GM12891 (cell line): ENCODE data around the gene RPS16.
"Not testable (repeated sequence)": the region's sequence is repeated elsewhere in the genome, so short reads cannot be mapped to it uniquely, and the experiment has no call there.

Experiments
- DNase-seq: peaks from one replicate; pipeline ENCODE4 v3.0.0; 2011; ENCODE audit warnings: low spot score; ENCODE audit not compliant: insufficient read length
- FAIRE-seq: peaks from 2 replicates; lab custom pipeline; 2011; peaks lifted over from hg19 to GRCh38; lab: Jason Lieb, UNC
- PAX5 ChIP-seq: IDR thresholded peaks from 2 replicates; pipeline ENCODE4 v1.6.1; 2011; ENCODE audit warnings: low read length, moderate library complexity, mild to moderate bottlenecking; ENCODE audit not compliant: insufficient read depth, severe bottlenecking
- POLR2A ChIP-seq: IDR thresholded peaks from 2 replicates; pipeline ENCODE4 v1.6.1; 2011; ENCODE audit warnings: low read depth, low read length, control low read depth
- POLR2AphosphoS5 ChIP-seq: IDR thresholded peaks from 2 replicates; pipeline ENCODE4 v1.6.1; 2011; ENCODE audit warnings: low read depth, low read length, control low read depth
- POU2F2 ChIP-seq: IDR thresholded peaks from 2 replicates; pipeline ENCODE4 v1.6.1; 2011; ENCODE audit warnings: low read depth, mild to moderate bottlenecking, control low read depth, low read length, moderate library complexity
- SPI1 ChIP-seq: IDR thresholded peaks from 2 replicates; pipeline ENCODE4 v1.6.1; 2011; ENCODE audit warnings: low read depth, low read length, control low read depth
- TAF1 ChIP-seq: IDR thresholded peaks from 2 replicates; pipeline ENCODE4 v1.6.1; 2011; ENCODE audit warnings: low read depth, low read length, control low read depth

The RPS16 gene

GRCh38 chr19:39472746-39473442 is 37.1 kb upstream of the RPS16 start:
- TF ChIP-seq PAX5 (no peak), POU2F2 (no peak), POLR2A (no peak), SPI1 (no peak), POLR2AphosphoS5 (no peak; the same call in 1 of the 2 replicates), TAF1 (no peak)
- FAIRE-seq, result no peak

GRCh38 chr19:39471756-39472536 is 36.2 kb upstream of the RPS16 start:
- FAIRE-seq, result no peak
- DNase-seq, result no peak
- no peak for TF ChIP-seq POLR2A
- no peak for TF ChIP-seq POLR2AphosphoS5
- TF ChIP-seq TAF1, result no peak
- TF ChIP-seq POU2F2, result peak; percentile 49; the same call in 1 of the 2 replicates
- no peak for TF ChIP-seq SPI1

More at GRCh38 chr19:39472746-39473442, 37.1 kb upstream of the RPS16 start:
- no peak for DNase-seq

- TF ChIP-seq POLR2A, result no peak
- FAIRE-seq, result no peak
- no peak for DNase-seq
Measured at GRCh38 chr19:39470724-39471339, 35.1 kb upstream of the RPS16 start.

GRCh38 chr19:39469567-39469966 is 33.8 kb upstream of the RPS16 start:
- DNase-seq (no peak), FAIRE-seq (no peak)
- TF ChIP-seq SPI1 (no peak), POLR2AphosphoS5 (0 out of 2 replicates have a peak, but pooled peaks have one; percentile 25), POLR2A (no peak), PAX5 (no peak), TAF1 (no peak)

GRCh38 chr19:39469036-39469435 is 33.3 kb upstream of the RPS16 start:
- FAIRE-seq (no peak), DNase-seq (no peak)
- no peak for TF ChIP-seq SPI1
- TF ChIP-seq TAF1, result no peak
- TF ChIP-seq POLR2AphosphoS5, result no peak; the same call in 1 of the 2 replicates
- no peak for TF ChIP-seq POLR2A
- TF ChIP-seq PAX5, result no peak
- no peak for TF ChIP-seq POU2F2

GRCh38 chr19:39467941-39468340 is 32.2 kb upstream of the RPS16 start:
- 0 out of 2 replicates have a peak, but pooled peaks have one; percentile 9 for TF ChIP-seq POLR2A
- no peak for TF ChIP-seq POLR2AphosphoS5
- FAIRE-seq (no peak), DNase-seq (no peak)

GRCh38 chr19:39465956-39466747 is 30.4 kb upstream of the RPS16 start:
- FAIRE-seq, result no peak
- TF ChIP-seq SPI1 (no peak), POLR2A (no peak), TAF1 (no peak), PAX5 (no peak), POLR2AphosphoS5 (no peak)
- no peak for DNase-seq

- TF ChIP-seq TAF1 (no peak), PAX5 (no peak), POU2F2 (no peak), POLR2A (no peak), SPI1 (no peak), POLR2AphosphoS5 (no peak)
- DNase-seq (no peak), FAIRE-seq (no peak)
Measured at GRCh38 chr19:39463403-39463802, 27.7 kb upstream of the RPS16 start.

- DNase-seq, FAIRE-seq: not testable (repeated sequence)
Measured at GRCh38 chr19:39451257-39451656, 15.5 kb upstream of the RPS16 start.

GRCh38 chr19:39449116-39449797 is 13.5 kb upstream of the RPS16 start:
- TF ChIP-seq TAF1 (no peak), POLR2AphosphoS5 (no peak), SPI1 (no peak), POU2F2 (no peak), PAX5 (no peak)
- DNase-seq, result no peak
- FAIRE-seq, result no peak
